ENCODE results near the gene TNS3.
A peak's percentile ranks its signal among the peaks of the same experiment; 100 is the strongest.

The TNS3 gene

DNA sequence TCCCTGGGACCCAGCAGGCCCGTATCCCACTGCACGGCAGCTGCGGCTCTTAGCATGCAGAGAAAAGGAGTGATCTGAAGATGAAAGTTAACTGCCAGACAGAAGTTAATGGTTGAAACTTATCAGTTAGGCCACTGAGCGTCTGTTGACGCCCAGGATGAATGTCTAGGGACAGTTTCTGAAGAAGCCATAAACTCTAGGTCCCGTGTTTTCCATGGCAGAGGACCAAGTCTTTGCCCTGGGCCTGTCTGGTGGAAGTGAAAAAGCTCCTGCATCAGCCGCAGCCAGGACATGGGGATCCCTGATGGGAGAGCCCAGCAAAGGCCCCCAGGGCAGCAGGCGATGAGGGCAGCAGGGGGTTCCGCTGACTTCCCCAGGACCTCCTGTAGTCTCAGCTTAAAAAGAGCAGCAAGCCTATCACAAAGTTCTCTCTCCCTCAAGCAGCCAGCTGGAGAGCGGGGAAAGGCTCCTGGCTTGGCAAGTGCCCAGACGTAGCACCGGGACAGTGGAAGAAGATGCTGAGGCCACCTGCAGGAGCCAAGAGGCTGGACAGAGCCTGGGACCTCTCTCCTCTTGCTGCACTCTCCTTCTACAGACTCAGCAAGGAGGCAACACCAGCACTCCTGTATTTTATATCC, 79.6 kb downstream of the TNS3 start:
- no peak for DNase-seq

GRCh38 chr7:47501406-47501805, 80.5 kb downstream of the TNS3 start:
- DNase-seq = peak; percentile 85

DNA sequence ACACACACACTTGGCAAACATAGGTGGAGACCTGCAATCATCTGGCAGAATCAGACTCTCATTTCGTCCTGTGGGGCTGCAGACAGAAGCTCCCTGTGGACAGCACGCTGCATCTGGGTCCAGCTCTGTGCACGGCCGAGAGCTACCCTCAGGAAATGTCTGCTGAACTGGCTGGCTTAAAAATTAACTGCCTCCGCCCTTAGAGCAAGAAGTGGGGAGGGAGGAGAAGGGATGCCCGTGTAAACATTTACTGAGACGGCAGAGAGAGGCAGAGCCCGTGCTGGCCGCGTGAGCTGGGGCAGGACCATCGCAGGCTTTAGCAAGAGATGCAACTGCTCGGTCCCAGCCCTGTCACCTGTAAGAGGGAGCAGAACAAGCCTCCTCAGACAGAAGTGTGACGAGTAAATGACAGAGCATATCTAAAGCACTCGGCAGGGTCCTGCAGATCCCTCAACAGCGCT, 81.8 kb downstream of the TNS3 start:
- no peak for DNase-seq

DNA sequence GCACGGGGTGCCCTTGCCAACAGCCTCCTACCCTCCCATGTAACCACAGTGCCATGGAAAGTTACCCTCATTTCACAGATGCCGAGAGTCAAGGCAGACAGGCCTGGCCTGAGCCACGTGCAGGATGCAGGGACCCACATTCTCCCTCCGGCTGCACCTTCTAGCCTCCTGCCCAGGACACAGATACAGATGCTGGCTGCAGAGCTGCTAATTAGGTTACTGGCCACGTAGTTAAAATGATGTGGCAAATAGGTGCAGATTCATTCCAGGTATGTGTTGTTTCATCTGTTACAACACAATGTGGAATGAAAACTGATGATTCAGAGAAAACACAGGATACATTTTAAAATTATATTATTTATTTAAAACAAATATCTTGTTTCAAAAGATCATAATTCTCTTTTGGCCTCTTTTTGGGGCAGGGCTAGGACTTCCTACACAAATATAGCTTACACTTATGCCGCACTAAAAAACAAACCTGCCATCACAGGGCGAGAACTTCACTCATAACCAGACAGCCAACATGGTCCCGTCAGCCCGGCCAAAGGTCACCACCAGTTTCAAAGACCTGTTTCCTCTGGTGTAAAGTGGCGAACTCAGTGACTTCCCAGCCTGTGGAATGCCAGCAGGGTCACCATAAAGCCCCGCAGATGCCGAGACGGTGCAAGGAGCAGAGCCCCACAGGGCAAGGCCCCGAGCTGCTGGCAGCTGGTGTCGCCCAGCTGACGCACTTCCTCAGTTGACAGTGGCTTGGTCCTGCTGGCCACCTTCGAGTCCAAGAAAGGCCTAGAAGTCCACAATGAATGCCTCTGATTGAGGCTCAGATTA, 83.5 kb downstream of the TNS3 start:
- no peak for DNase-seq

- DNase-seq = no peak
These were observed 84.4 kb downstream of the TNS3 start for GRCh38 chr7:47497367-47498096.

DNA sequence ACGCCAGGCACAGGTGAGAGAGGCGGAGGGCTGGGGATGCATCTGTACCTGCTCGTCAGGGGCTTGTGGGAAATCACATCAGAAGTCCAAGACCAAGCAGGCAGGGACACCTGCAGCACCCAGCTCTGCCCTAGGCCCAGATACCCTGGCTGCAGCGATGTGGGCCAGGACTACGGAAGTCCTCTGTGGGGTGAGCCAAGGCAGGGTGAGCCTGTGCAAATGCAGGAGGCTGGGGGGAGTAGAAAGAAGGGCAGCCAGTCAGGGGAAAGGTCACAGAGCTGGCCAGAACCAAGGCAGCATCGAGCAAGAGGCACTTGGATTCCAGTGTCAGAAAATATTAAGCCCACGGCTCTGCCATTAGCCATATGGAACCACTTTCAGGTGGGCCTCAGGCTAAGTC, 85.2 kb downstream of the TNS3 start:
- no peak for DNase-seq

GRCh38 chr7:47496056-47496665, 85.8 kb downstream of the TNS3 start:
- DNase-seq = no peak

DNA sequence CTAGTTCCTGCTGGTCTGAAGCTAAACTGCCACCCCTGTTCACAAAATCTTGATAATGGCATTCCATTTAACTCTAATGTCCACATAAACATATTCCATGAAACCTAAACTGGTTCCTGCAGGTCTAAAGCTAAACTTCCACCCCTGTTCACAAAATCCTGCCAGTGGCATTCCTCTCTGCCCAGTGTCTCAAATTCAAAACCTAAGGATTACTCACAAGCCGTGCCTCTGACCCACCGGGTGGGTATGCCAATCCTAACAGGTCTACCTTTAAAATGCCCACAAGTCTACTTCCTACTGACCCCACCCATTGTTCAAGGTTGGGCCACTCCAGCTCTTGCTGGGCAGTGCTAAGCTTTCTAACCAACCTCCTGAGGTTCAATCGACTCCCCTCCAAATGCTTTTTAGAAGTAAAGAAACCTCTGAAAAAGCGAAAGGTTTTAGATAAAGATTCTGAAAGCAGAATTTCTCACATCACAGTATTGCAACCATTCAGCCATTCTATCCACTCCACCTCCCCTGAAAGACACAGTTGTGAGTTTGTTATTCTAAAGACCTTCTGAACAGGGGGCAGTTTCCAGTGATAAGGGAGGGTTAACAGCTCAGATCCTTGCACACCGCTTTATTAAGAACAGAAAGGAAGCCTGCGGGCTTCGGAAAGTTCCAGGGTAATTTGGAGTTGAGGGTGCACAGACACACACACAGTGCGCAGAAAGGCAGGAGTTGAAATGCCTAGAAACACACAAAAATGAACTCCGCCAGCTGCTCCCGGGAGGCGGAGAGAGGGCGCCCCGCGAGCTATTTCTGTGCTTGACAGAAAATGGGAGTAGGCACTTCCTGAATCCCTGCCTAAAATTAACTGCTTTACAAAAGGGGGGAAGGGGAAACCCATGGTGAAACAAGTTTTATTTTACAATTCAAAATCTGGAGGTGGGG, 87.7 kb downstream of the TNS3 start:
- DNase-seq = peak; percentile 50

GRCh38 chr7:47492716-47493325, 89.1 kb downstream of the TNS3 start:
- no peak for DNase-seq

DNA sequence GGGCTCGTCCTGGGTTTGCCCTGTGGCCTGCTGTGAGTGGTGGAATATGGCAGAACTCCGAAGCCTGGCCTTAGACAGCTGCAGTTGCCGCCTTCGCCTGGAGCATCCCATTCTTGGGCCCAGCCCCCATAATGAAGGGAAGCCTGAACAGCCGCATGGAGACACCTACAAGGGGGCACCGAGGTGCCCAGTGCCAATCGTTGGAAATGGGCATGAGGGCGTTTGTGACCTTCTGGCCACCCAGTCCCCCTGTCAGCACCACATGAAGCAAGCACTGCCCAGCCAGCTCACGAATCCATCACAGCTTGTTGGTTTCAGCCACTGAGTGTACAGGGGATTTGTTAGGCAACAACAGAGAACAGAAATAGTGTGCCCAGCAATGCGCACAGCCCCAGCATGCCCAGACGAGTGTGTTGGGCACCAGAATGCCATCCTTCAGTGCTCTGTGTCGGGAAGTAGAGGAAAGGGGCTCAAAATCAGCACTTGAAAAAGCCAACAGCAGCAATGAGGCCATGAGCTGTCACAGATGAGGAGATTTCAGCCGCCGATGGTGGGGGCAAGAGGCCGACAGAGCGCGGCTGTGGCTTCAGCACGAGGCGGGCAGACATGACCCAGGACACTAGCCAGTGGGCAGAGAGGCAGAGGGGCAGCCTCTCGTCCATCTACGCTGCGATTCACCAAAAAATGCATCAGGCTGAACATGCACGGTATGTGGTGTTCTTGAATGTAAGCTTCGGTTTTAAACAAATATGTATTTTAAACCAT, 91.2 kb downstream of the TNS3 start:
- DNase-seq = no peak

DNA sequence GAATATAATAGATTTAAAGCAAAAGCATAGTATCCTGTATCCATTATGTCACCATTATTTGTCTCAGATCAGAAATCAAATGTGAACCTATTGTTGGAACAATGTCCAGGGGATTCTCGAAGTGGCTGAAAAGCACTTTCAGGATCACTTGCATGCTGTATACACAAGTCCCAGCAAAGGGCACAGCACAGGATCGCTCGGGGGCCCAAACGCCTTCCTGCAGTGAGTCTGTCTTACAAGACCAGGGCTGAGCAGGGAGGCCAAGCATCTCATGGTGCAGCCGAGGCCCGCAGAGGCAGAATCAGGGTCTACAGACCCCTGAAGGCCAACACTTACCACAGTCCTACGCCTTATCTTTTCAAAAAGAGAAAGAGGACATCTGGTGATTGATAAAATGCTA, 92.3 kb downstream of the TNS3 start:
- DNase-seq = no peak

GRCh38 chr7:47488969-47489342, 93.0 kb downstream of the TNS3 start:
- no peak for DNase-seq

- DNase-seq = no peak
These were observed 93.5 kb downstream of the TNS3 start for GRCh38 chr7:47488201-47488968.

GRCh38 chr7:47485640-47486435, 96.1 kb downstream of the TNS3 start:
- no peak for DNase-seq

DNA sequence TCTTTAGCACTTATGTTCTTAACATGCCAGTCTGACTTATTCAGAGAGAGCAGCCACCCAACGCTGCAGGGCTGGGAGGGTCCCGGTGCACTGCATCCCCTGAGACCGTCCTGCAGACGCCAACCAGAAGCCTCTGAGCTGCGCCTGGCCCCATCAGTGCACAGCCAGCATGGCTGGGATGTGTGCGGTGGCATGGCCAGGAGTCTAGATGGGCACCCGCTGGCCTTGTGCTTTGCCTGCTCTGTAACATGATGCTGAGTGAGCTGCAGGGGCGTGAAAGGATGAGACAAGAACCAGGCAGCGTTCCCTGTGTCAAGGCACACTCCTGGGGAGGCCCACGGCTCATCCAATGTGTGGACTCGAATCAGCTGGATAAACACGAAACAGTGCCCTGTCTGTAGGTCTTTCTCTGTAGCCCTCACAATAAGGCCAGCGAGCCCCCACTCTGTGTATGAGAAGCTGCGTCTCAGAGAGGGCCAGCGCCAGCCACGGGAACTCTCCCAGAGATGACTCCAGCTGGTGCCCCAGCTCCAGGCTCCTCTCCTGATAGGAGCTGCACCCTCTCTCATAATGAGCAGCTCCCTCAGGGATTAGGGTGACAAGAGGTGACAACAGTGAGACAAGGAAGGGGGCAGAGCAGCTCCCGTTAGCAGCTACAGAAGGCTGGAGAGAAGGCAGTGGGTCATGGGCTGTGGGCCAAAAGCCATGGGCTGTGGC, 96.8 kb downstream of the TNS3 start:
- DNase-seq = no peak

DNA sequence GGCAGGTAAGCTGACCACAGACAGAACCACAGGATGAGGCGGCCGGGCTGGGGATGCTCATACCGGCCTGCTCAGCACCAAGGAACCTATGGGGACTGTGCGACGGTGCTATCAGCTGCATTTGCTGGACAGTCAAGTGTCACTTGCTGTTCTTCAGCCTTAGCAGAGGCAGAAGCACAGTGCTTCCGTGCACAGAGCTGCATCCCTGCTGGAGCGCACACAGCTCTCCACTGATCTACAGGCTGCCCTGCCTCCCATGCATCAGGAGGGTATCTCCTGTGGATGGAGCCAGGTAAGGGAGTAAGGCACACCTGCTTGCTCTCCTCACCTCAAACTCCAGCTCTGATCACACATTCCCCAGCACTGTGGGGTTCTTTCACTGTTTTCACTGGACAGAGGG, 97.5 kb downstream of the TNS3 start:
- DNase-seq = no peak

- peak; percentile 44 for DNase-seq
These were observed 98.2 kb downstream of the TNS3 start for GRCh38 chr7:47483604-47484273.
